SU-DHL-6 (cell line): ENCODE measurements around the gene NCOA3.

ENCODE experiments used
- CTCF ChIP-seq: fragments of 200-600 bp; sonication (generic); IDR thresholded peaks from one replicate; pipeline ENCODE4 v1.5.1; 2017; ENCODE audit warnings: antibody characterized with exemption, mild to moderate bottlenecking, low read length, moderate library complexity; ENCODE audit not compliant: insufficient read depth, poor library complexity, severe bottlenecking
- EZH2phosphoT487 ChIP-seq: fragments of 200-600 bp; sonication (generic), shearing (Covaris generic); conservative IDR thresholded peaks from 2 replicates; pipeline ENCODE4 v1.6.1; 2018; ENCODE audit warnings: mild to moderate bottlenecking, antibody characterized with exemption, low read length, moderate library complexity, mixed read lengths

GRCh38 chr20:47524015-47524784 is 22.5 kb downstream of the NCOA3 start:
- no peak for TF ChIP-seq EZH2phosphoT487
- no peak for TF ChIP-seq CTCF
